DMS53 (cell line): ENCODE results near the gene ACTN2.
A peak's percentile ranks its signal among the peaks of the same experiment; 100 is the strongest.

Source experiments
- DNase-seq: peaks from one replicate; lab custom pipeline; 2025; lab: John Stamatoyannopoulos, UW

ACTN2 gene

DNA sequence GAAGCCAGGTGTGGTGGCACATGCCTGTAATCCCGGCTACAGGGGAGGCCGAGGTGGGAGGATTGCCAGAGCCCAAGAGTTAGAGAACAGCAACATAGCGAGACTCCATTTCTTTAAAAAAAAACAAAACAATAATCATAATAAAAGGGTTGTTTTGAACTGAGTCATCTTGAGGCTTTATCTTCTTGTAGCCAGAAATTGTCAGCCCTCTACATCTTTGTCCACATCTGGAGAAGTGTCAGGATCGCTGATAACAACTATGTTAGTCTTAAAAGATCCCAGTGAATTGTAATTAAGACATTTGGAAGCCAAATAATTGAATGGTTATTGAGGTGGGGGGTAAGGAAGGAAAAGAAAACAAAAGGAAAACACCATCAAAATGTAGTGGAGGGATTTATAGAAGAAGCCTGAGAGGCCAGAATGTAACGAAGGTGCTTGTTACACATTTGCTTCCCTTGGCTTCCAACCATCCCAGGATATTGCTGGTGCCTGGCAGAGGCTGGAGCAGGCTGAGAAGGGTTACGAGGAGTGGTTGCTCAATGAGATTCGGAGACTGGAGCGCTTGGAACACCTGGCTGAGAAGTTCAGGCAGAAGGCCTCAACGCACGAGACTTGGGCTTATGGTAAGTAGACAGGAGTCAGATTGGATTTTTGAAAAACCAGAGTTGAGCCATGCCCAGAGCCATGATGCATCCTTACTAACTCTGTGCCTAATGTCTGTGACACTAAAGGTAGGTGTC is 56.3 kb downstream of the ACTN2 start:
- no peak for DNase-seq

GRCh38 chr1:236744533-236744932 is 58.2 kb downstream of the ACTN2 start:
- DNase-seq = no peak

GRCh38 chr1:236746785-236747184 is 60.5 kb downstream of the ACTN2 start:
- DNase-seq = no peak

DNA sequence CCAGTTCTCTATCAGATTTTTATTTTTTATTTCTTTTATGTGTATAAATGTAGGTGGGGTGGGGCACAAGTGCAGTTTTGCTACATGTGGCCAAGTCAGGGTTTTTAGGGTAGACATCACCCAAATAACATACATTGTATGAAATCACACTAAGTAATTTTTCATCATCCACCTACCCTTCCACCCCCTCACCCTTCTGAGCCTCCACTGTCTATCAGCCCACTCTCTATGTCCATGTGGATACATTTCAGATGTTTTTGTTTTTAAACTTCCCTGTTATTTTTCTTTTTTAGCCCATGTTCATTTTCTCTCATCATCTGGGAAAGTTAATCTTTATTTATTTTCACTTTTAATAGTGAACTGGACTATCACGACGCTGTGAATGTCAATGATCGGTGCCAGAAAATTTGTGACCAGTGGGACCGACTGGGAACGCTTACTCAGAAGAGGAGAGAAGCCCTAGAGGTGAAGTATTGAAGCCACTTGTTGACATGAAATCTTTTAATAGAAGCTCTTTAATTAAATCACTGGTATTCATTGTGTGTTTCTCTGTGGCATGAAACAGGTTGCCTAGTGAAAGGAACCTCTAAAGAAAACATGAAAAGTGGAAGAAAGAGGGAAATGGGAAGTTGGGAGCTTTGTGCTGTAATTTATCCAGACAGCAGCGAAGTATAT is 61.1 kb downstream of the ACTN2 start:
- no peak for DNase-seq

GRCh38 chr1:236748268-236748870 is 62.1 kb downstream of the ACTN2 start:
- peak; percentile 17 for DNase-seq

DNA sequence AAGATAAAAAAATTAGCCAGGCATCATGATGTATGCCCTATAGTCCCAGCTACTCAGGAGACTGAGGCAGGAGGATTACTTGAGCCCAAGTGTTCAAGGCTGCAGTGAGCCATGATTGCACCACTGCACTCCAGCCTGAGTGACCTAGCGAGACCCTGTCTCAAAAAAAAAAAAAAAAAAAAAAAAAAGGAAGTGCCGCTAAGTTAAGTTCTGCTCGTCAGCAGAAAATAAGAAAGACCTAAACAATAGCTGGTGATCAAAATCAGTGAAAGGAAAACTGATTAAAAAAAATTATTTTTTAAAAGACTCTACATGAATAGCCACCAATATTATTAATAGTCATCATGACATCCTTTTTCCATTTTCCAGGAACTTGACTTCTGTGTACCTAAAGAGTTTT is 64.6 kb downstream of the ACTN2 start:
- DNase-seq = no peak

DNA sequence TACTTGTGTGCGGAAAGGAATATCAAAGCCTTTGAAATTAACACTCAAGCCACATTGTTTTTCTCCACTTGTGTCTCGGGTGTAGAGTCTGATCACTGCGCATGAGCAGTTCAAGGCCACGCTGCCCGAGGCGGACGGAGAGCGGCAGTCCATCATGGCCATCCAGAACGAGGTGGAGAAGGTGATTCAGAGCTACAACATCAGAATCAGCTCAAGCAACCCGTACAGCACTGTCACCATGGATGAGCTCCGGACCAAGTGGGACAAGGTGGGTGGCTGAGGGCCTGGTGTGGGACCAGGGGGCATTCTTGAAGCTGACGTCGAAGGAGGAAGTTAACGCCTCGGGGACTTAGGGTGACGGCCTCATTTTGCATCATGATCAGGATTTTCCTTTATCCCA is 65.1 kb downstream of the ACTN2 start:
- DNase-seq = no peak

GRCh38 chr1:236751935-236752334 is 65.6 kb downstream of the ACTN2 start:
- no peak for DNase-seq

DNA sequence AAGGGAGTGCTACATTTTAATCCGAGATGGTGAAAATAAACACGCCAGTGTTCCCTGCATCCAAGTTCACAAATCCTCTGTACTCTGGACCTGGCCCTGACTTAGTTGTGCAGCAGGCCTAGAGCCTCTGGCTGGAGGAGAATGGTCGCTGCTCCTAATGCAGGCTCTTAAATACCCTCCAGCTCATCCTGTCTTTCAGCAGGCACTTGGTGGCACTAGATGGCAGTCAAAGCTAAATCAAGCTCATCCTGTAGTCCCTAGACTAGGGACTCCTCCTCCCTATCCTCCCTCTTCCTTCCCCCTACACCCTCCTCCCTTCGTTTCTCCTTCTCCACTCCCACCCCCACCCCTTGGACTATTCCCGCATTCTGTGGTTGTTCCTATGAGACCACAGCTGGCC is 67.2 kb downstream of the ACTN2 start:
- peak; percentile 60 for DNase-seq

- DNase-seq = no peak
Measured at GRCh38 chr1:236753964-236754363, 67.7 kb downstream of the ACTN2 start.

GRCh38 chr1:236754525-236755210 is 68.4 kb downstream of the ACTN2 start:
- DNase-seq = no peak

GRCh38 chr1:236757640-236758039 is 71.3 kb downstream of the ACTN2 start:
- no peak for DNase-seq

- peak; percentile 59 for DNase-seq
Measured at GRCh38 chr1:236759252-236759859, 73.1 kb downstream of the ACTN2 start.

DNA sequence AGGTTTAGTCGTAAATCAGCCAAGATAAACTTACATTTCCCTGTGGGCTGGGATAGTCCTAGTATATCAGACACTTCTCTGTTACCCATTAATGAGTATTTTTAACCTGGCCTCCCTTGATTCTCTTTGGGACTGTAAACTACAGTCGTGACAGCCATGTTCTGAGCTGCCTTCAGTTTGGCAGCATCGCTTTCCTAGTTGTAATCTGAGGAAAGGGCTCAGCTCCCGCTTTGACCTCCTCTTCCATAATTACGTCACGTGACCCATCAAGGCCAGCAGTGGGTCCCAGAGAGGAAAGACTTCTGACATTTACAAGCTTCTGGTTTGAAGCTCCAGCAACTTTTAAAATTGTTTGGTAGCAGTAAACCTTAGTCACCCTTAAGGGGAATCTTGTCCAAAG is 74.2 kb downstream of the ACTN2 start:
- no peak for DNase-seq

GRCh38 chr1:236760986-236761385 is 74.7 kb downstream of the ACTN2 start:
- DNase-seq = no peak

- no peak for DNase-seq
Measured at GRCh38 chr1:236761397-236762132, 75.3 kb downstream of the ACTN2 start.

DNA sequence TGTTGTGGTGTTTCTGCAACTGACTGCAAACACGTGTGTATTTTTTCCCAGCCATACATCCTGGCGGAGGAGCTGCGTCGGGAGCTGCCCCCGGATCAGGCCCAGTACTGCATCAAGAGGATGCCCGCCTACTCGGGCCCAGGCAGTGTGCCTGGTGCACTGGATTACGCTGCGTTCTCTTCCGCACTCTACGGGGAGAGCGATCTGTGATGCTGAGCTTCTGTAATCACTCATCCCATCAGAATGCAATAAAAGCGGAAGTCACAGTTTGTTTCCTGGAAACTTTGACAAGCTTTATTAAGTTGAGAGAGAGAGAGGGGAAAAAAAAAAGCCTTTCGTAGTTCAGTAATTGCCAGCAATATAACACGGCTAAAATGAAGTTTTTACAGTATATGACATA is 76.1 kb downstream of the ACTN2 start:
- no peak for DNase-seq

GRCh38 chr1:236765831-236766230 is 79.5 kb downstream of the ACTN2 start:
- DNase-seq = no peak

GRCh38 chr1:236766506-236766905 is 80.2 kb downstream of the ACTN2 start:
- no peak for DNase-seq

- no peak for DNase-seq
Measured at GRCh38 chr1:236767276-236767675, 81.0 kb downstream of the ACTN2 start.

- DNase-seq = no peak
Measured at GRCh38 chr1:236768601-236769000, 82.3 kb downstream of the ACTN2 start.

DNA sequence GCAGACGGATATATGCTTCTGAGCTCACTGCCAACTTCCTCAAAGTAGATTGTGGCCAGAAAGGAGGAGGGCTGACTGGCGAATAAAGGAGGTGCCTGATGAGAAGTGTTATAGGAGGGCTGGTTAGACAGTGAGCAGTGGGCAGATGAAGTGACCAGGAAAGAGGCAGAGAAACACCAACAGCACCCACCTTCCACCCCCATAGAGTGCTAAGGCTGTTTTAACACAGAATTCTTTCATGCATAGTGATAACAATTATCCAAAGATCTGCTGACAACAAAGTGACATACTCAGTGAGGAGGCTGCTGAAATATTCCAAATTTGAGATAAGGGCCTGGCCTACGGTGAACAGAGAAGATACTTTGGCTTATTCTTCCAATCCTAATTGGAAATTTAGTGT is 87.6 kb downstream of the ACTN2 start:
- DNase-seq = no peak
